Stimulated activated memory B cell treated with anti-CD40 and anti-IgM and Interleukin-4, amounts not matched to agents 10 μg/mL and 1 μg/mL and 100 μg/mL, for 72 hours (primary cell): ENCODE measurements around the gene TRPV6.

Experiments
- ATAC-seq: fragments of 150-1000 bp; cut with Tn5 transposase; 2 replicates; pipeline ENCODE4 v1.10.0; 2021
- H3K27ac Mint-ChIP-seq: one replicate; pipeline ENCODE4 v1.8.0; 2022; ENCODE audit warnings: mild to moderate bottlenecking, mixed read lengths
- H3K27me3 Mint-ChIP-seq: one replicate; pipeline ENCODE4 v1.8.0; 2022; ENCODE audit warnings: mixed read lengths
- H3K36me3 Mint-ChIP-seq: one replicate; pipeline ENCODE4 v1.8.0; 2022; ENCODE audit warnings: mixed read lengths
- H3K4me1 Mint-ChIP-seq: one replicate; pipeline ENCODE4 v1.8.0; 2022; ENCODE audit warnings: mixed read lengths
- H3K4me3 Mint-ChIP-seq: one replicate; pipeline ENCODE4 v1.8.0; 2022; ENCODE audit warnings: mild to moderate bottlenecking, moderate library complexity, mixed read lengths
- H3K9me3 Mint-ChIP-seq: one replicate; pipeline ENCODE4 v1.8.0; 2022; ENCODE audit warnings: mixed read lengths

The TRPV6 gene

GRCh38 chr7:142914121-142914520 is 28.6 kb upstream of the TRPV6 start:
- no peak overlapping the region for H3K27ac Mint-ChIP-seq
- no peaks in the 10 kb centered on the region for H3K9me3 Mint-ChIP-seq
- no peaks in the 10 kb centered on the region for H3K4me1 Mint-ChIP-seq
- H3K27me3 Mint-ChIP-seq: peaks cover 44% of the 10 kb centered on the region
- no peak overlapping the region for H3K4me3 Mint-ChIP-seq
- no peak for ATAC-seq
- H3K36me3 Mint-ChIP-seq: no peaks in the 10 kb centered on the region

GRCh38 chr7:142913566-142913965 is 28.0 kb upstream of the TRPV6 start:
- no peak overlapping the region for H3K27ac Mint-ChIP-seq

GRCh38 chr7:142913051-142913450 is 27.5 kb upstream of the TRPV6 start:
- no peak overlapping the region for H3K4me3 Mint-ChIP-seq
- no peak overlapping the region for H3K27ac Mint-ChIP-seq
- peaks cover 45% of the 10 kb centered on the region for H3K27me3 Mint-ChIP-seq
- ATAC-seq: no peak
- no peaks in the 10 kb centered on the region for H3K4me1 Mint-ChIP-seq
- no peaks in the 10 kb centered on the region for H3K9me3 Mint-ChIP-seq
- no peaks in the 10 kb centered on the region for H3K36me3 Mint-ChIP-seq

More at GRCh38 chr7:142913566-142913965, 28.0 kb upstream of the TRPV6 start:
- ATAC-seq: no peak
- no peaks in the 10 kb centered on the region for H3K9me3 Mint-ChIP-seq
- no peak overlapping the region for H3K4me3 Mint-ChIP-seq
- no peaks in the 10 kb centered on the region for H3K4me1 Mint-ChIP-seq
- H3K36me3 Mint-ChIP-seq: no peaks in the 10 kb centered on the region
- H3K27me3 Mint-ChIP-seq: peaks cover 44% of the 10 kb centered on the region

- H3K27me3 Mint-ChIP-seq: peaks cover 38% of the 10 kb centered on the region
- H3K27ac Mint-ChIP-seq: no peak overlapping the region
- H3K4me3 Mint-ChIP-seq: no peak overlapping the region
Observed at GRCh38 chr7:142910481-142910880, 24.9 kb upstream of the TRPV6 start.

GRCh38 chr7:142910031-142910433 is 24.5 kb upstream of the TRPV6 start:
- ATAC-seq: no peak
- Mint-ChIP-seq H3K9me3 (peaks cover 2% of the 10 kb centered on the region), H3K27ac (no peak overlapping the region), H3K36me3 (no peaks in the 10 kb centered on the region), H3K4me1 (no peaks in the 10 kb centered on the region), H3K4me3 (no peak overlapping the region), H3K27me3 (peaks cover 38% of the 10 kb centered on the region)

More at GRCh38 chr7:142910481-142910880, 24.9 kb upstream of the TRPV6 start:
- H3K9me3 Mint-ChIP-seq: peaks cover 2% of the 10 kb centered on the region
- no peaks in the 10 kb centered on the region for H3K36me3 Mint-ChIP-seq
- H3K4me1 Mint-ChIP-seq: no peaks in the 10 kb centered on the region
- ATAC-seq: no peak

GRCh38 chr7:142908921-142909890 is 23.7 kb upstream of the TRPV6 start:
- no peak overlapping the region for H3K4me3 Mint-ChIP-seq
- H3K27ac Mint-ChIP-seq: no peak overlapping the region
- no peaks in the 10 kb centered on the region for H3K4me1 Mint-ChIP-seq
- peaks cover 38% of the 10 kb centered on the region for H3K27me3 Mint-ChIP-seq
- H3K36me3 Mint-ChIP-seq: no peaks in the 10 kb centered on the region
- ATAC-seq: peak; percentile 69
- peaks cover 2% of the 10 kb centered on the region for H3K9me3 Mint-ChIP-seq

GRCh38 chr7:142908290-142908689 is 22.7 kb upstream of the TRPV6 start:
- H3K27me3 Mint-ChIP-seq: peaks cover 38% of the 10 kb centered on the region

GRCh38 chr7:142906643-142907042 is 21.1 kb upstream of the TRPV6 start:
- Mint-ChIP-seq H3K27ac (no peak overlapping the region), H3K36me3 (no peaks in the 10 kb centered on the region), H3K4me3 (no peak overlapping the region), H3K4me1 (no peaks in the 10 kb centered on the region), H3K9me3 (peaks cover 6% of the 10 kb centered on the region), H3K27me3 (peaks cover 28% of the 10 kb centered on the region)
- no peak for ATAC-seq

More at GRCh38 chr7:142908290-142908689, 22.7 kb upstream of the TRPV6 start:
- Mint-ChIP-seq H3K36me3 (no peaks in the 10 kb centered on the region), H3K27ac (no peak overlapping the region), H3K4me1 (no peaks in the 10 kb centered on the region), H3K9me3 (peaks cover 2% of the 10 kb centered on the region), H3K4me3 (no peak overlapping the region)
- no peak for ATAC-seq

GRCh38 chr7:142905759-142906158 is 20.2 kb upstream of the TRPV6 start:
- Mint-ChIP-seq H3K27ac (no peak overlapping the region), H3K4me3 (no peak overlapping the region), H3K4me1 (no peaks in the 10 kb centered on the region), H3K27me3 (peaks cover 20% of the 10 kb centered on the region), H3K9me3 (peaks cover 6% of the 10 kb centered on the region), H3K36me3 (no peaks in the 10 kb centered on the region)
- no peak for ATAC-seq

GRCh38 chr7:142904128-142904527 is 18.6 kb upstream of the TRPV6 start:
- peaks cover 19% of the 10 kb centered on the region for H3K27me3 Mint-ChIP-seq
- no peak for ATAC-seq
- no peak overlapping the region for H3K4me3 Mint-ChIP-seq
- H3K27ac Mint-ChIP-seq: no peak overlapping the region
- no peaks in the 10 kb centered on the region for H3K4me1 Mint-ChIP-seq
- no peaks in the 10 kb centered on the region for H3K36me3 Mint-ChIP-seq
- peaks cover 6% of the 10 kb centered on the region for H3K9me3 Mint-ChIP-seq

GRCh38 chr7:142901426-142902259 is 16.1 kb upstream of the TRPV6 start:
- H3K4me3 Mint-ChIP-seq: no peak overlapping the region
- H3K27me3 Mint-ChIP-seq: peaks cover 14% of the 10 kb centered on the region
- no peak overlapping the region for H3K27ac Mint-ChIP-seq
- ATAC-seq: no peak
- peaks cover 6% of the 10 kb centered on the region for H3K9me3 Mint-ChIP-seq
- no peaks in the 10 kb centered on the region for H3K36me3 Mint-ChIP-seq
- H3K4me1 Mint-ChIP-seq: no peaks in the 10 kb centered on the region

- no peaks in the 10 kb centered on the region for H3K36me3 Mint-ChIP-seq
Observed at GRCh38 chr7:142899661-142900060, 14.1 kb upstream of the TRPV6 start.

GRCh38 chr7:142898377-142899170 is 13.0 kb upstream of the TRPV6 start:
- ATAC-seq: no peak
- Mint-ChIP-seq H3K27me3 (peaks cover 32% of the 10 kb centered on the region), H3K4me1 (no peaks in the 10 kb centered on the region), H3K36me3 (no peaks in the 10 kb centered on the region), H3K4me3 (no peak overlapping the region), H3K9me3 (peaks cover 3% of the 10 kb centered on the region), H3K27ac (no peak overlapping the region)

More at GRCh38 chr7:142899661-142900060, 14.1 kb upstream of the TRPV6 start:
- H3K9me3 Mint-ChIP-seq: peaks cover 3% of the 10 kb centered on the region
- peaks cover 23% of the 10 kb centered on the region for H3K27me3 Mint-ChIP-seq
- no peak overlapping the region for H3K27ac Mint-ChIP-seq
- no peaks in the 10 kb centered on the region for H3K4me1 Mint-ChIP-seq
- no peak for ATAC-seq
- no peak overlapping the region for H3K4me3 Mint-ChIP-seq

- no peak for ATAC-seq
- no peak overlapping the region for H3K27ac Mint-ChIP-seq
- H3K27me3 Mint-ChIP-seq: peaks cover 32% of the 10 kb centered on the region
- no peaks in the 10 kb centered on the region for H3K36me3 Mint-ChIP-seq
- H3K4me3 Mint-ChIP-seq: no peak overlapping the region
- H3K4me1 Mint-ChIP-seq: no peaks in the 10 kb centered on the region
- no peaks in the 10 kb centered on the region for H3K9me3 Mint-ChIP-seq
Observed at GRCh38 chr7:142897691-142898090, 12.1 kb upstream of the TRPV6 start.
